Body of pancreas (tissue), 4 donors: ENCODE results near the gene GRIK4. TPM values are rescaled to one million over a fixed set of nuclear protein-coding genes. Genes with fewer than 3 reads are reported as not detected.
A peak's percentile ranks its signal among the peaks of the same experiment; 100 is the strongest.

Source experiments
- ATAC-seq: fragments of 150-250 bp; one replicate; pipeline ENCODE4 v1.9.1; 2016
- DNase-seq, 4 donors: peaks; one replicate each; pipeline ENCODE4 v3.0.0-alpha.2; 2019
- H3K27ac ChIP-seq, 4 donors: fragments of 200-600 bp; sonication (generic); 1 replicate in 3 of 4; 2 replicates in 1 of 4; pipeline versions ENCODE4 v1.5.1 to v1.6.1; 2016 to 2019; ENCODE audit warnings: mild to moderate bottlenecking in 1 of 4, mixed read lengths in 1 of 4, moderate library complexity in 1 of 4
- H3K27me3 ChIP-seq, 2 donors: fragments of 200-600 bp; sonication (generic); one replicate each; pipeline ENCODE4 v1.6.0; 2016; ENCODE audit warnings: mild to moderate bottlenecking in 1 of 2
- H3K36me3 ChIP-seq, 2 donors: fragments of 200-600 bp; sonication (generic); replicated peaks in 1 of 2; 2 replicates each; pipeline ENCODE4 v1.5.1; 2016; ENCODE audit warnings: low read depth in 2 of 2; ENCODE audit not compliant: insufficient read depth in 1 of 2
- H3K4me1 ChIP-seq: fragments of 200-600 bp; sonication (generic); one replicate; pipeline ENCODE4 v1.6.0; 2016
- H3K4me3 ChIP-seq, 2 donors: fragments of 200-600 bp; sonication (generic); 1 replicate in 1 of 2; 2 replicates in 1 of 2; pipeline ENCODE4 v1.5.1; 2016 to 2019
- H3K9me3 ChIP-seq, 3 donors: fragments of 200-600 bp; sonication (generic); 1 replicate in 2 of 3; 2 replicates in 1 of 3; pipeline ENCODE4 v1.5.1; 2016
- POLR2A ChIP-seq, 3 donors: fragments of 450-650 bp; IDR thresholded peaks; one replicate each; pipeline ENCODE4 v1.6.1; 2016; ENCODE audit warnings: antibody characterized with exemption in 3 of 3, mild to moderate bottlenecking in 2 of 3
- WGBS, 2 donors: methylation state at CpG; one replicate each; pipeline ENCODE4 v1.1.5; 2017; 5-methylcytosine and 5-hydroxymethylcytosine counted together
- intact Hi-C: fragments of 100-400 bp; cut with DNase I; formaldehyde crosslinking; loops from one replicate; pipeline ENCODE4 v1.15.1; 2023
- total RNA-seq, 2 donors: library from RNA; depleted of rRNA; stranded (reverse); fragments of >200 nt; gene quantifications; one replicate each; pipeline ENCODE4 v1.1.0, GENCODE V29; 2016
- TF ChIP-seq, protein P1 (sequence below), 7 experiments: fragments of 450-650 bp in 4 of 7; fragments of 200-600 bp in 3 of 7; sonication (generic) in 3 of 7; IDR thresholded peaks; one replicate each; pipeline ENCODE4 v1.5.1; 2016 to 2019; ENCODE audit warnings: antibody characterized with exemption in 7 of 7

The GRIK4 gene
- total RNA-seq, 2 donors from 2014 or later: not detected

DNA sequence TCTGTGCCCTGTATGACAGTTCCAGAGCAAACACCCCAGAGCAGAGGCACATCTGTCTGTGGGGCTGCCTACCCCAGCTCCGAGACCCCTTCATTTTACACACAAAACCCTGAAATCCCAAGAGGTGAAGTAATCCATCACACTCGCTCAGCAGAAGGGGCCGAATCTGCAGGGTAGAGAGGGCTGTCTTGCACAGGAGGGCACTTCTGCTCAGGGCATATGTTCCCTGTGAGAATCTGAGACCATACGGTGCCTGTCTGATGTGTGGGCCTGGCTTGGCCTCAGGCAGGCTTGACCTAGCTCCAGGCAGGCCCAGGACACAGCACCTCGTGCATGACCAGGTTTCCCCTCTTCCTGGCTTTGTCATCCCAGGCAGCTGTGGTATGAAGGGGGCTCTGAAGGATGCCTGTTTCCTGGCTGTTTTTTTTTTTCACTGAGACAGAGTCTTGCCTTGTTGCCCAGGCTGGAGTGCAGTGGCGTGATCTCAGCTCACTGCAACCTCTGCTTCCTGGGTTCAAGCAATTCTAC, 37.2 kb downstream of the GRIK4 start:
- intact Hi-C loops: no loop called here
- no peaks in the 10 kb centered on the region for H3K27me3 ChIP-seq
- DNase-seq: no peak
- no peak overlapping the region for H3K4me3 ChIP-seq
- peaks cover 26% of the 10 kb centered on the region for H3K4me1 ChIP-seq
- no peak for TF ChIP-seq POLR2A (IDR thresholded peaks at IDR 0.05)
- TF ChIP-seq, protein P1, sequence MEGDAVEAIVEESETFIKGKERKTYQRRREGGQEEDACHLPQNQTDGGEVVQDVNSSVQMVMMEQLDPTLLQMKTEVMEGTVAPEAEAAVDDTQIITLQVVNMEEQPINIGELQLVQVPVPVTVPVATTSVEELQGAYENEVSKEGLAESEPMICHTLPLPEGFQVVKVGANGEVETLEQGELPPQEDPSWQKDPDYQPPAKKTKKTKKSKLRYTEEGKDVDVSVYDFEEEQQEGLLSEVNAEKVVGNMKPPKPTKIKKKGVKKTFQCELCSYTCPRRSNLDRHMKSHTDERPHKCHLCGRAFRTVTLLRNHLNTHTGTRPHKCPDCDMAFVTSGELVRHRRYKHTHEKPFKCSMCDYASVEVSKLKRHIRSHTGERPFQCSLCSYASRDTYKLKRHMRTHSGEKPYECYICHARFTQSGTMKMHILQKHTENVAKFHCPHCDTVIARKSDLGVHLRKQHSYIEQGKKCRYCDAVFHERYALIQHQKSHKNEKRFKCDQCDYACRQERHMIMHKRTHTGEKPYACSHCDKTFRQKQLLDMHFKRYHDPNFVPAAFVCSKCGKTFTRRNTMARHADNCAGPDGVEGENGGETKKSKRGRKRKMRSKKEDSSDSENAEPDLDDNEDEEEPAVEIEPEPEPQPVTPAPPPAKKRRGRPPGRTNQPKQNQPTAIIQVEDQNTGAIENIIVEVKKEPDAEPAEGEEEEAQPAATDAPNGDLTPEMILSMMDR (IDR thresholded peaks at IDR 0.05): no peak
- no peaks in the 10 kb centered on the region for H3K36me3 ChIP-seq
- H3K9me3 ChIP-seq: no peaks in the 10 kb centered on the region
- no peak for ATAC-seq
- H3K27ac ChIP-seq: peak overlapping the region in 2 of 4 donors; percentile 52
- WGBS, 2 donors: 68 to 74% methylated on average over 5 to 6 of the region's 6 CpGs

DNA sequence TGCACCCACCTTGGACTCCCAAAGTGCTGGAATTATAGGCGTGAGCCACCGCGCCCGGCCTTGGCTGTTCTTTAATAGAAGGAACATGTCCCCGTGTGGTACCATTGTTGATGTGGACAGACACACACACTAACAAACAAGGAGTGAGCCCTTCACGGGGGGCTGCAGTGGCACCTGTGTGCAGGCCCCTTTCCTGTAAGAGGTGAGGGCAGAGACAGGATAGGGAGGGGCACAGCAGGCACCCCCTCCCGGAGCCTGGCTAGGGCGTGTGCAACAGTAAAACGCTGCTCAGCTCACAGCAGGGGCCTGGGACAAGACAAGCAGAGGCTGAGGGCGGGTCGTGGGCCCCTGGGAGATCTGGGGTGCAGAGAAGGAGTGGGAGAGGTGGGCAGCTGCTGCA, 37.8 kb downstream of the GRIK4 start:
- WGBS, 2 donors: 84 to 85% methylated on average over 10 to 11 of the region's 11 CpGs

DNA sequence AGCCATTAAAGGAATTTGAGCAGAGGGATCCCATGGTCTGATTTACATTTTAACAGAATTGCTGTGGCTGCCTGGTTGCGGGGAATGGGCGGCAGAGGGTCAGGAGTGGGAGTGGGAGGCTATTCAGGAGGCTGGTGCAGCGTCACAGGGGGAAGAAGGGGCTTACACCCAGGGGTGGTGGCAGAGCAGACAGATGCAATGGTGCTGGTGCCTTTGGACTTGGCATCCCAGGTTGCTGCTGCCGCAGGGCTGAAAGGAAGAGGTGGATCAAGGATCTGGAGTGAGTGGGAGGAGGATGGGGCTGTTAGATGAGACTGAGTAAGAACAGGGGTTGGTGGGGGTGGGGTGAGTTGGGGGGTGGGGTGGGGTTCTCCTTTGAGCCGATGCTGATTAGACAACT, 38.5 kb downstream of the GRIK4 start:
- Histone ChIP-seq H3K27ac (no peak overlapping the region), H3K4me3 (no peak overlapping the region), H3K4me1 (peaks cover 26% of the 10 kb centered on the region), H3K9me3 (no peaks in the 10 kb centered on the region), H3K36me3 (no peaks in the 10 kb centered on the region), H3K27me3 (no peaks in the 10 kb centered on the region)
- 81 to 87% methylated on average over 5 of the region's 5 CpGs for WGBS, 2 donors
- no peak for ATAC-seq
- DNase-seq: no peak
- TF ChIP-seq, protein P1 (IDR thresholded peaks at IDR 0.05): no peak
- no peak for TF ChIP-seq POLR2A (IDR thresholded peaks at IDR 0.05)
- intact Hi-C loops: no loop called here

More for the DNA sequence above, 37.8 kb downstream of the GRIK4 start:
- Histone ChIP-seq H3K36me3 (no peaks in the 10 kb centered on the region), H3K4me1 (peaks cover 26% of the 10 kb centered on the region), H3K4me3 (no peak overlapping the region), H3K27ac (no peak overlapping the region), H3K27me3 (no peaks in the 10 kb centered on the region), H3K9me3 (no peaks in the 10 kb centered on the region)
- ATAC-seq (no peak), DNase-seq (no peak)
- intact Hi-C loops: no loop called here
- TF ChIP-seq, protein P1 (IDR thresholded peaks at IDR 0.05): no peak
- TF ChIP-seq POLR2A (IDR thresholded peaks at IDR 0.05): no peak

DNA sequence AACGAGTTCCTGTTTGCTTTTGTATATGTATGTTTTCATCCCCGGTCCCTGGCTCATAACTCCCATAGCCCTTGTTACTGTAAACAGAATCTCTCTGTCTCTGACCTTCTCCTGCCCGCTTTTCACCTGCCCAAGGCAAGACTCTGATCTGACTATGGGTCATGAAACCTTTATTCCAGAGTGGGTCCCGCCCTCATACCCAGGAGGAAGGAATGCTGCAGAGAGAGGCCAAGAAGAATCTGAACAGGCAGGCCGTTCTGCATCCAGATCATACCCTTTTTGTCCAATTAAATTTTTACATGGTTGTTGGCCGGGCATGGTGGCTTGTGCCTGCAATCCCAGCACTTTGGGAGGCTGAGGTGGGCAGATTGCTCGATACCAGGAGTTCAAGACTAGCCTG, 39.6 kb downstream of the GRIK4 start:
- ATAC-seq (no peak), DNase-seq (no peak)
- Histone ChIP-seq H3K4me3 (no peak overlapping the region), H3K27ac (no peak overlapping the region), H3K9me3 (no peaks in the 10 kb centered on the region), H3K36me3 (no peaks in the 10 kb centered on the region), H3K27me3 (no peaks in the 10 kb centered on the region), H3K4me1 (peaks cover 26% of the 10 kb centered on the region)
- TF ChIP-seq, protein P1 (IDR thresholded peaks at IDR 0.05): no peak
- TF ChIP-seq POLR2A (IDR thresholded peaks at IDR 0.05): no peak
- intact Hi-C loops: no loop called here
- WGBS, 2 donors: 87 to 93% methylated on average over 7 of the region's 7 CpGs

DNA sequence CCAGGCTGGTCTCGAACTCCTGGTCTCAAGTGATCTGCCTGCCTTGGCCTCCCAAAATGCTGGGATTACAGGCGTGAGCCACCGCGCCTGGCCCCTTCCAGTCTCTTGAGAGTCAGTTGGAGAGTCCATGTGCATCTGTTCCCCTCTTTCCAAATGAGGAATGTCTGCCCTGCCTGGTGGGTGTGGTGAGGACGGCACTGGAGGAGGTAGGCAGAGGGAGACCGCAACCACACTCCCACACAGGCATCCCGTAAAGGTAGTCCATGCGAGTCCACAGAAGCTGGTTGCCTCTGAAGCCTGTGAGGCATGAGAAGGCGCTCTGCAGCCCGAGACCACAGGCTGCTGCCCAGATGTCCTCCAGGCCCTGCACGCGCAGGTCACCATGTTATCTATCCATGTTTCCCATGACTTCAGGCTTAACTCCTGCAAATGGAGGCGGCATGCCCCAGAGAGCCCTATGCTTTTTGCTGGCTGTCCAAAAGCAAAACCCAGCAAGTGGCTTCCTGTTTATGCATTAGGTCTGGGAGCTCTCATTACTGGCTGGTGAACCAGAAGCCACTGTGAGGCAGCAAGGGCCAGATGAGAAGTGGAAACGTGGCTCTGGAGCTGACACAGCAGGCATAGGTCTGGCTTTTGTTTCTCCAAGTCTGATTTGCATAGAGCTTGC, 43.4 kb downstream of the GRIK4 start:
- 75 to 83% methylated on average over 5 to 14 of the region's 14 CpGs for WGBS, 2 donors
- Histone ChIP-seq H3K9me3 (no peaks in the 10 kb centered on the region), H3K36me3 (no peaks in the 10 kb centered on the region), H3K27ac (no peak overlapping the region), H3K4me1 (no peaks in the 10 kb centered on the region), H3K4me3 (no peak overlapping the region), H3K27me3 (no peaks in the 10 kb centered on the region)
- intact Hi-C loops: no loop called here
- DNase-seq (no peak), ATAC-seq (no peak)
- no peak for TF ChIP-seq POLR2A (IDR thresholded peaks at IDR 0.05)
- TF ChIP-seq, protein P1 (IDR thresholded peaks at IDR 0.05): no peak
